PC-3 (cell line): ENCODE results near the gene DNAJC22. TPM values are rescaled to one million over a fixed set of nuclear protein-coding genes. Genes with fewer than 3 reads are reported as not detected.
A peak's percentile ranks its signal among the peaks of the same experiment; 100 is the strongest.

Source experiments
- ATAC-seq: fragments of 200-7000 bp; cut with Tn5 transposase; 2 replicates; pipeline ENCODE4 v1.9.1; 2020; ENCODE audit warnings: mild to moderate bottlenecking, moderate library complexity
- BruUV-seq: library from RNA; stranded (reverse); fragments of 400-500 nt; replicated peaks from 2 replicates; lab custom pipeline; 2021; lab: Mats Ljungman, UMichigan
- CTCF ChIA-PET: fragments of 300-600 bp; sonication (Branson Sonifier 250); formaldehyde crosslinking; loops from one replicate; lab custom pipeline; 2022; ENCODE audit warnings: antibody characterized with exemption; lab: Charles Lee
- POLR2A ChIA-PET: fragments of 300-600 bp; sonication (Branson Sonifier 250); formaldehyde crosslinking; loops from one replicate; lab custom pipeline; 2022; ENCODE audit warnings: antibody characterized with exemption; ENCODE audit not compliant: unreplicated experiment; lab: Charles Lee
- DNase-seq: peaks from one replicate; pipeline ENCODE4 v3.0.0-alpha.2; 2015
- H2AFZ ChIP-seq: fragments of 300-600 bp; sonication (generic); 2 replicates; pipeline ENCODE4 v1.6.0; 2016; ENCODE audit warnings: antibody characterized with exemption, low read length
- H3F3A ChIP-seq: fragments of 300-600 bp; sonication (generic); one replicate; pipeline ENCODE4 v1.6.0; 2017; ENCODE audit warnings: antibody characterized with exemption, low read length, control low read depth, mild to moderate bottlenecking; ENCODE audit not compliant: unreplicated experiment
- H3K27ac ChIP-seq: fragments of 300-600 bp; sonication (generic); 2 replicates; pipeline ENCODE4 v1.5.1; 2016; ENCODE audit warnings: mild to moderate bottlenecking, low read length
- H3K27me3 ChIP-seq: fragments of 300-600 bp; sonication (generic); 2 replicates; pipeline ENCODE4 v1.6.1; 2016; ENCODE audit warnings: low read length, mixed read lengths
- H3K36me3 ChIP-seq: fragments of 300-600 bp; sonication (generic); 2 replicates; pipeline ENCODE4 v1.6.1; 2016; ENCODE audit warnings: low read depth, mixed run types, low read length, mixed read lengths
- H3K4me1 ChIP-seq: fragments of 300-600 bp; sonication (generic); 2 replicates; pipeline ENCODE4 v1.5.1; 2016; ENCODE audit warnings: low read length; ENCODE audit not compliant: insufficient read depth
- H3K4me2 ChIP-seq: fragments of 300-600 bp; sonication (generic); 2 replicates; pipeline ENCODE4 v1.6.0; 2016; ENCODE audit warnings: low read length
- H3K4me3 ChIP-seq: fragments of 300-600 bp; sonication (generic); 2 replicates; pipeline ENCODE4 v1.5.1; 2016; ENCODE audit warnings: mild to moderate bottlenecking, low read length, mixed read lengths
- H3K79me2 ChIP-seq: fragments of 300-600 bp; sonication (generic); 2 replicates; pipeline ENCODE4 v1.6.1; 2017; ENCODE audit warnings: low read length, mixed read lengths
- H3K9ac ChIP-seq: fragments of 300-600 bp; sonication (generic); 2 replicates; pipeline ENCODE4 v1.6.0; 2016; ENCODE audit warnings: mild to moderate bottlenecking, low read length
- H3K9me2 ChIP-seq: fragments of 300-600 bp; sonication (generic); replicated peaks from 2 replicates; pipeline ENCODE4 v1.6.1; 2016; ENCODE audit warnings: mixed run types, low read length, mixed read lengths
- H3K9me3 ChIP-seq: fragments of 300-600 bp; sonication (generic); 2 replicates; pipeline ENCODE4 v1.6.1; 2016; ENCODE audit warnings: low read length, mixed read lengths
- H4K20me1 ChIP-seq: fragments of 300-600 bp; sonication (generic); 2 replicates; pipeline ENCODE4 v1.6.1; 2016; ENCODE audit warnings: low read length, mixed read lengths
- CTCF ChIP-seq: fragments of 300-600 bp; sonication (generic); conservative IDR thresholded peaks from 2 replicates; pipeline ENCODE4 v1.5.1; 2017; ENCODE audit warnings: antibody characterized with exemption, low read depth, mild to moderate bottlenecking, low read length
- EZH2 ChIP-seq: fragments of 300-600 bp; sonication (generic); IDR thresholded peaks from one replicate; pipeline ENCODE4 v1.6.1; 2017; ENCODE audit warnings: antibody characterized with exemption, mild to moderate bottlenecking, low read length; ENCODE audit not compliant: unreplicated experiment
- EZH2phosphoT487 ChIP-seq: fragments of 300-600 bp; sonication (generic); IDR thresholded peaks from 2 replicates; pipeline ENCODE4 v1.6.1; 2018; ENCODE audit warnings: mild to moderate bottlenecking, antibody characterized with exemption, low read length, borderline replicate concordance
- intact Hi-C: fragments of 100-400 bp; cut with micrococcal nuclease; formaldehyde crosslinking; loops from 2 replicates; pipeline ENCODE4 v1.9.0; 2023
- total RNA-seq: library from RNA; depleted of rRNA; stranded (reverse); fragments of >200 nt; gene quantifications from 2 replicates; pipeline ENCODE4 v1.2.3, GENCODE V29; 2014

The DNAJC22 gene
- total RNA-seq, 1 experiment from 2014 or later, result 12.9 TPM

GRCh38 chr12:49335955-49336644 is 10.6 kb upstream of the DNAJC22 start:
- H3K9ac ChIP-seq, result no peak overlapping the region
- intact Hi-C loops, result loop anchor here (2.0 kb wide), 1 partner anchor 47 kb away; no protein-coding TSS in a partner anchor
- CTCF ChIA-PET, result interaction anchor here (0.5 to 1.2 kb wide), 2 partner anchors 39 to 178 kb away, joined by 3 to 4 read pairs; no protein-coding TSS in a partner anchor

GRCh38 chr12:49336645-49337584 is 9.8 kb upstream of the DNAJC22 start, which contains the start of gene C1QL4:
Gene C1QL4, minus strand, starts transcription at chr12:49337188. Its CDS starts 711 bp downstream, at chr12:49336477.
- TF ChIP-seq EZH2phosphoT487 (no peak), CTCF (peak; percentile 92), EZH2 (no peak)
- Histone ChIP-seq H3K9me2 (no peaks in the 10 kb centered on the region), H4K20me1 (no peaks in the 10 kb centered on the region), H3K4me2 (peak within 1 kb of the TSS; percentile 98), H3K27ac (no peak within 1 kb of the TSS), H3K4me1 (no peaks in the 10 kb centered on the region), H3K27me3 (no peaks in the 10 kb centered on the region), H2AFZ (peak within 1 kb of the TSS; percentile 94), H3K4me3 (peak within 1 kb of the TSS; percentile 78), H3K79me2 (no peaks in the 10 kb centered on the region), H3K9me3 (no peaks in the 10 kb centered on the region), H3F3A (no peaks in the 10 kb centered on the region), H3K9ac (peak within 1 kb of the TSS; percentile 53), H3K36me3 (no peaks in the 10 kb centered on the region)
- intact Hi-C loops, result loop anchor here (1.0 to 2.0 kb wide), 2 partner anchors 39 to 48 kb away; no protein-coding TSS in a partner anchor
- DNase-seq, result peak; percentile 86
- BruUV-seq, result no TSS peak
- ChIA-PET POLR2A (no interaction called here), CTCF (interaction anchor here (0.5 kb wide), 1 partner anchor 177 kb away, joined by 3 read pairs; no protein-coding TSS in a partner anchor)
- ATAC-seq, result peak; percentile 85

More at GRCh38 chr12:49335955-49336644, 10.6 kb upstream of the DNAJC22 start:
- Histone ChIP-seq H3K4me2 (peak overlapping the region; percentile 98), H3K79me2 (no peaks in the 10 kb centered on the region), H3K27ac (no peak overlapping the region), H3K4me3 (peak overlapping the region; percentile 78), H3K9me3 (no peaks in the 10 kb centered on the region), H3K36me3 (no peaks in the 10 kb centered on the region), H3F3A (no peaks in the 10 kb centered on the region), H2AFZ (peak overlapping the region; percentile 94), H3K27me3 (no peaks in the 10 kb centered on the region), H3K9me2 (no peaks in the 10 kb centered on the region), H4K20me1 (no peaks in the 10 kb centered on the region), H3K4me1 (no peaks in the 10 kb centered on the region)
- no TSS peak for BruUV-seq
- DNase-seq (no peak), ATAC-seq (no peak)
- POLR2A ChIA-PET, result no interaction called here
- TF ChIP-seq EZH2phosphoT487 (no peak), EZH2 (no peak), CTCF (no peak)
